Putamen (tissue), 1 donor: ENCODE measurements around the gene PNLIPRP3.

Experiments used
- DNase-seq: peaks from one replicate; pipeline ENCODE4 v3.0.0-alpha.2; 2016; ENCODE audit warnings: low spot score

PNLIPRP3 gene

GRCh38 chr10:116511365-116511764 is 83.7 kb downstream of the PNLIPRP3 start:
- no peak for DNase-seq

GRCh38 chr10:116521424-116522290 is 94.0 kb downstream of the PNLIPRP3 start:
- peak; percentile 58 for DNase-seq

- DNase-seq: no peak
Observed at GRCh38 chr10:116522803-116523381, 95.2 kb downstream of the PNLIPRP3 start.

- DNase-seq: no peak
Observed at GRCh38 chr10:116524736-116525135, 97.1 kb downstream of the PNLIPRP3 start.

- DNase-seq: no peak
Observed at GRCh38 chr10:116526219-116526618, 98.6 kb downstream of the PNLIPRP3 start.
